WTC11 (cell line): ENCODE results near the gene PMFBP1. TPM values are rescaled to one million over a fixed set of nuclear protein-coding genes. Genes with fewer than 3 reads are reported as not detected.

Experiments used
- ATAC-seq: fragments of 200-7000 bp; cut with Tn5 transposase; 2 replicates; pipeline ENCODE4 v1.10.0; 2021; ENCODE audit warnings: mild to moderate bottlenecking, moderate library complexity
- CTCF ChIA-PET: fragments of 300-600 bp; sonication (Branson Sonifier 250); formaldehyde crosslinking; loops from one replicate; lab custom pipeline; 2021; ENCODE audit warnings: antibody characterized with exemption; lab: Charles Lee
- POLR2A ChIA-PET: fragments of 350-600 bp; sonication (Branson Sonifier 250); formaldehyde crosslinking; loops from one replicate; lab custom pipeline; 2021; ENCODE audit warnings: antibody characterized with exemption; lab: Charles Lee
- DNase-seq: peaks from one replicate; pipeline ENCODE4 v3.0.0; 2021; ENCODE audit warnings: low spot score
- H3K27ac Mint-ChIP-seq: 2 replicates; pipeline ENCODE4 v1.8.0; 2021; ENCODE audit warnings: mixed read lengths
- H3K27me3 Mint-ChIP-seq: 2 replicates; pipeline ENCODE4 v1.8.0; 2021; ENCODE audit warnings: low read depth, mild to moderate bottlenecking, moderate library complexity, mixed read lengths
- H3K36me3 Mint-ChIP-seq: 2 replicates; pipeline ENCODE4 v1.8.0; 2021; ENCODE audit warnings: mixed read lengths
- H3K4me1 Mint-ChIP-seq: 2 replicates; pipeline ENCODE4 v1.8.0; 2022; ENCODE audit warnings: mixed read lengths
- H3K4me3 Mint-ChIP-seq: 2 replicates; pipeline ENCODE4 v1.8.0; 2021; ENCODE audit warnings: mild to moderate bottlenecking, moderate library complexity, mixed read lengths
- H3K9me3 Mint-ChIP-seq: 2 replicates; pipeline ENCODE4 v1.8.0; 2021; ENCODE audit warnings: mixed read lengths
- ATF1 ChIP-seq: sonication (generic); formaldehyde crosslinking; IDR thresholded peaks from 2 replicates; pipeline ENCODE4 v1.8.1; 2023; ENCODE audit warnings: mild to moderate bottlenecking, moderate library complexity, missing genetic modification reagents
- ATF2 ChIP-seq: sonication (generic); formaldehyde crosslinking; IDR thresholded peaks from 2 replicates; pipeline ENCODE4 v1.8.1; 2022; ENCODE audit warnings: low read depth, missing genetic modification reagents, borderline replicate concordance
- CREB1 ChIP-seq: sonication (generic); formaldehyde crosslinking; IDR thresholded peaks from 2 replicates; pipeline ENCODE4 v1.8.0; 2023; ENCODE audit warnings: mild to moderate bottlenecking, missing genetic modification reagents
- E2F4 ChIP-seq: sonication (generic); formaldehyde crosslinking; IDR thresholded peaks from 2 replicates; pipeline ENCODE4 v1.8.1; 2022; ENCODE audit warnings: low read depth, mild to moderate bottlenecking, moderate library complexity, missing genetic modification reagents, borderline replicate concordance
- ESRRA ChIP-seq: sonication (generic); formaldehyde crosslinking; IDR thresholded peaks from 2 replicates; pipeline ENCODE4 v1.8.1; 2022; ENCODE audit warnings: mild to moderate bottlenecking, missing genetic modification reagents, borderline replicate concordance
- FOXP4 ChIP-seq: sonication (generic); formaldehyde crosslinking; IDR thresholded peaks from 2 replicates; pipeline ENCODE4 v1.8.0; 2022; ENCODE audit warnings: mild to moderate bottlenecking, missing genetic modification reagents
- JAZF1 ChIP-seq: fragments of 250-450 bp; sonication (Bioruptor Pico); IDR thresholded peaks from 2 replicates; pipeline ENCODE4 v1.9.0; 2021; ENCODE audit warnings: moderate library complexity, mild to moderate bottlenecking, inconsistent platforms
- NFE2L1 ChIP-seq: sonication (generic); formaldehyde crosslinking; IDR thresholded peaks from 2 replicates; pipeline ENCODE4 v1.8.1; 2023; ENCODE audit warnings: missing genetic modification reagents
- PRDM15 ChIP-seq: sonication (generic); formaldehyde crosslinking; IDR thresholded peaks from 2 replicates; pipeline ENCODE4 v1.8.0; 2022; ENCODE audit warnings: missing genetic modification reagents
- RELA ChIP-seq: sonication (generic); formaldehyde crosslinking; IDR thresholded peaks from 2 replicates; pipeline ENCODE4 v1.8.1; 2022; ENCODE audit warnings: missing genetic modification reagents, mild to moderate bottlenecking, borderline replicate concordance
- RORB ChIP-seq: fragments of 250-450 bp; sonication (Bioruptor Pico); IDR thresholded peaks from 2 replicates; pipeline ENCODE4 v1.9.0; 2021; ENCODE audit warnings: mild to moderate bottlenecking
- TCF7 ChIP-seq: sonication (generic); formaldehyde crosslinking; IDR thresholded peaks from 2 replicates; pipeline ENCODE4 v1.8.0; 2022; ENCODE audit warnings: mild to moderate bottlenecking, low read depth, missing genetic modification reagents, moderate library complexity
- TP53 ChIP-seq: sonication (generic); formaldehyde crosslinking; IDR thresholded peaks from 2 replicates; pipeline ENCODE4 v1.8.1; 2023; ENCODE audit warnings: mild to moderate bottlenecking, missing genetic modification reagents
- ZNF263 ChIP-seq: sonication (generic); formaldehyde crosslinking; IDR thresholded peaks from 2 replicates; pipeline ENCODE4 v1.8.1; 2022; ENCODE audit warnings: low read depth, mild to moderate bottlenecking, moderate library complexity, missing genetic modification reagents
- ZNF281 ChIP-seq: sonication (generic); formaldehyde crosslinking; IDR thresholded peaks from 2 replicates; pipeline ENCODE4 v1.8.0; 2023; ENCODE audit warnings: mild to moderate bottlenecking, missing genetic modification reagents
- ZNF423 ChIP-seq: fragments of 250-450 bp; sonication (Bioruptor Pico); IDR thresholded peaks from 2 replicates; pipeline ENCODE4 v2.1.2; 2022; ENCODE audit warnings: mild to moderate bottlenecking, moderate library complexity
- ZNF671 ChIP-seq: fragments of 250-450 bp; sonication (Bioruptor Pico); IDR thresholded peaks from 2 replicates; pipeline ENCODE4 v1.8.0; 2021; ENCODE audit warnings: mild to moderate bottlenecking
- total RNA-seq: library from RNA; stranded (reverse); gene quantifications from 3 replicates; pipeline ENCODE4 v1.2.3, GENCODE V29; 2021

Gene PMFBP1
- total RNA-seq, 1 experiment from 2014 or later, result 1.9 TPM

- Mint-ChIP-seq H3K27ac (no peak overlapping the region), H3K4me1 (no peaks in the 10 kb centered on the region), H3K4me3 (no peak overlapping the region), H3K36me3 (peaks cover 51% of the 10 kb centered on the region), H3K27me3 (no peaks in the 10 kb centered on the region), H3K9me3 (no peaks in the 10 kb centered on the region)
- POLR2A ChIA-PET, result no interaction called here
- CTCF ChIA-PET, result interaction anchor here (1.4 kb wide), 1 partner anchor 13 kb away, joined by 3 read pairs; no protein-coding TSS in a partner anchor
- ATAC-seq, result no peak
- TF ChIP-seq ZNF671 (CRISPR knock-in tag) (no peak), ATF1 (CRISPR knock-in tag) (no peak), PRDM15 (CRISPR knock-in tag) (no peak), ESRRA (no peak), TP53 (CRISPR knock-in tag) (no peak), ZNF423 (CRISPR knock-in tag) (no peak), ZNF263 (CRISPR knock-in tag) (no peak)
- DNase-seq, result no peak
Observed at GRCh38 chr16:72111657-72112451, 60.1 kb downstream of the PMFBP1 start.

- no peaks in the 10 kb centered on the region for H3K27me3 Mint-ChIP-seq
- DNase-seq, result no peak
- no peak overlapping the region for H3K27ac Mint-ChIP-seq
- H3K4me1 Mint-ChIP-seq, result no peaks in the 10 kb centered on the region
- no peak overlapping the region for H3K4me3 Mint-ChIP-seq
- ChIA-PET POLR2A (no interaction called here), CTCF (interaction anchor here (1.4 kb wide), 1 partner anchor 14 kb away, joined by 3 read pairs; no protein-coding TSS in a partner anchor)
- ATAC-seq, result no peak
- peaks cover 58% of the 10 kb centered on the region for H3K36me3 Mint-ChIP-seq
- H3K9me3 Mint-ChIP-seq, result no peaks in the 10 kb centered on the region
- TF ChIP-seq NFE2L1 (CRISPR knock-in tag) (no peak), CREB1 (CRISPR knock-in tag) (no peak), RORB (CRISPR knock-in tag) (no peak), ESRRA (no peak), E2F4 (CRISPR knock-in tag) (no peak), TCF7 (CRISPR knock-in tag) (no peak), ZNF263 (CRISPR knock-in tag) (no peak), RELA (no peak), FOXP4 (CRISPR knock-in tag) (no peak), JAZF1 (CRISPR knock-in tag) (no peak), ATF2 (no peak), ZNF281 (CRISPR knock-in tag) (no peak)
Observed at GRCh38 chr16:72110662-72111615, 61.0 kb downstream of the PMFBP1 start.
